ENCODE results near the gene TTC12. TPM values are rescaled to one million over a fixed set of nuclear protein-coding genes. Genes with fewer than 3 reads are reported as not detected.

The TTC12 gene
- total and polyA plus RNA-seq, 2 of the 13 experiments (the other 11 are each of a cell fraction or from before 2014, with no cell fraction given) = 5.4 to 11.6 TPM

- TF ChIP-seq ZNF280D (CRISPR knock-in tag; IDR thresholded peaks at IDR 0.05) = peak; percentile 50; the same call in 1 of the 2 replicates
- TF ChIP-seq CBX5 (CRISPR knock-in tag; IDR thresholded peaks at IDR 0.05; ENCODE audit: borderline replicate concordance) = no peak
- no peak for TF ChIP-seq SETDB1 (CRISPR knock-in tag; IDR thresholded peaks at IDR 0.05; ENCODE audit: borderline replicate concordance)
- peak; percentile 74; the same call in 1 of the 2 replicates for TF ChIP-seq ZNF839 (CRISPR knock-in tag; IDR thresholded peaks at IDR 0.05; ENCODE audit: borderline replicate concordance)
- no peak for TF ChIP-seq ZNF326 (CRISPR knock-in tag; IDR thresholded peaks at IDR 0.05; ENCODE audit: borderline replicate concordance)
- TF ChIP-seq HNF1A (IDR thresholded peaks at IDR 0.05; ENCODE audit: low read depth) = no peak
- no peak for TF ChIP-seq HNF1A (CRISPR knock-in tag; IDR thresholded peaks at IDR 0.05; ENCODE audit: borderline replicate concordance)
- peak; percentile 73; the same call in 1 of the 2 replicates for TF ChIP-seq KDM5B (CRISPR knock-in tag; IDR thresholded peaks at IDR 0.05; ENCODE audit: borderline replicate concordance)
- TF ChIP-seq MBNL3 (CRISPR knock-in tag; conservative IDR thresholded peaks at IDR 0.05) = no peak
- peak; percentile 45 for TF ChIP-seq GABPA (IDR thresholded peaks at IDR 0.05; ENCODE audit: low read depth, low read length)
- TF ChIP-seq GABPA (CRISPR knock-in tag; IDR thresholded peaks at IDR 0.05; ENCODE audit: low read depth) = peak; percentile 82
- TF ChIP-seq ZNF782 (CRISPR knock-in tag; IDR thresholded peaks at IDR 0.05; ENCODE audit: borderline replicate concordance) = no peak
- no peak for TF ChIP-seq ZNF841 (CRISPR knock-in tag; IDR thresholded peaks at IDR 0.05; ENCODE audit: borderline replicate concordance)
- no peak for TF ChIP-seq SNAPC4 (CRISPR knock-in tag; IDR thresholded peaks at IDR 0.05)
- TF ChIP-seq SMAD9 (CRISPR knock-in tag; IDR thresholded peaks at IDR 0.05) = no peak
- no peak for TF ChIP-seq RORA (CRISPR knock-in tag; IDR thresholded peaks at IDR 0.05)
- no peak for TF ChIP-seq ZNF720 (CRISPR knock-in tag; IDR thresholded peaks at IDR 0.05)
Measured at GRCh38 chr11:113314389-113315301, at the start of gene TTC12 (continued).

All from HepG2 (cell line).